Endothelial cell of umbilical vein (primary cell): Measurements from ENCODE around the gene CCDC7.

Source experiments
- CTCF ChIP-seq, 2 donors: IDR thresholded peaks; 1 replicate in 1 of 2; 2 replicates in 1 of 2; pipeline ENCODE4 v1.5.1; 2011; ENCODE audit warnings: low read length in 2 of 2, mild to moderate bottlenecking in 2 of 2, moderate library complexity in 2 of 2, control low read depth in 1 of 2, inconsistent platforms in 1 of 2, low read depth in 1 of 2; ENCODE audit not compliant: insufficient read depth in 1 of 2; ENCODE audit errors: extremely low read depth in 1 of 2
- EZH2 ChIP-seq: IDR thresholded peaks from 2 replicates; pipeline ENCODE4 v1.6.1; 2012; ENCODE audit warnings: borderline replicate concordance, low read depth, mild to moderate bottlenecking, moderate library complexity, low read length, inconsistent platforms; ENCODE audit not compliant: severe bottlenecking
- FOS ChIP-seq: IDR thresholded peaks from 2 replicates; pipeline ENCODE4 v1.6.1; 2011; ENCODE audit warnings: mild to moderate bottlenecking, low read length, moderate library complexity, borderline replicate concordance; ENCODE audit not compliant: insufficient read depth
- GATA2 ChIP-seq: IDR thresholded peaks from 2 replicates; pipeline ENCODE4 v1.7.0; 2011; ENCODE audit warnings: low read depth, mild to moderate bottlenecking, moderate library complexity, mixed read lengths, low read length; ENCODE audit not compliant: insufficient read length, insufficient read depth
- JUN ChIP-seq: IDR thresholded peaks from 2 replicates; pipeline ENCODE4 v1.6.1; 2011; ENCODE audit warnings: borderline replicate concordance, low read depth; ENCODE audit not compliant: insufficient read length, insufficient read depth
- MAX ChIP-seq: IDR thresholded peaks from 2 replicates; pipeline ENCODE4 v1.6.1; 2011; ENCODE audit not compliant: insufficient read depth, insufficient read length
- POLR2A ChIP-seq: IDR thresholded peaks from 2 replicates; pipeline ENCODE4 v1.6.1; 2012; ENCODE audit warnings: low read depth, mild to moderate bottlenecking, control low read depth, low read length
- POLR2AphosphoS5 ChIP-seq: IDR thresholded peaks from 2 replicates; pipeline ENCODE4 v1.6.1; 2012; ENCODE audit warnings: low read depth, mild to moderate bottlenecking, control low read depth, low read length, moderate library complexity; ENCODE audit not compliant: insufficient read depth

GRCh38 chr10:32890444-32890843 lies 444.5 kb downstream of the CCDC7 start:
- TF ChIP-seq POLR2AphosphoS5 = no peak
- no peak for TF ChIP-seq CTCF (IDR thresholded peaks at IDR 0.05; ENCODE audit: extremely low read depth in 1 of 2, insufficient read depth in 1 of 2, low read depth in 1 of 2, low read length in 2 of 2)
- no peak for TF ChIP-seq POLR2A
- TF ChIP-seq EZH2 = no peak
- no peak for TF ChIP-seq FOS
- no peak for TF ChIP-seq JUN
- no peak for TF ChIP-seq MAX
- TF ChIP-seq GATA2 = no peak
